ENCODE measurements around the gene MRPL54.
"Not testable (repeated sequence)": the region's sequence is repeated elsewhere in the genome, so short reads cannot be mapped to it uniquely, and the experiment has no call there.

The MRPL54 gene

GRCh38 chr19:3813473-3814392, 51.3 kb downstream of the MRPL54 start:
- DNase-seq, result no peak

DNA sequence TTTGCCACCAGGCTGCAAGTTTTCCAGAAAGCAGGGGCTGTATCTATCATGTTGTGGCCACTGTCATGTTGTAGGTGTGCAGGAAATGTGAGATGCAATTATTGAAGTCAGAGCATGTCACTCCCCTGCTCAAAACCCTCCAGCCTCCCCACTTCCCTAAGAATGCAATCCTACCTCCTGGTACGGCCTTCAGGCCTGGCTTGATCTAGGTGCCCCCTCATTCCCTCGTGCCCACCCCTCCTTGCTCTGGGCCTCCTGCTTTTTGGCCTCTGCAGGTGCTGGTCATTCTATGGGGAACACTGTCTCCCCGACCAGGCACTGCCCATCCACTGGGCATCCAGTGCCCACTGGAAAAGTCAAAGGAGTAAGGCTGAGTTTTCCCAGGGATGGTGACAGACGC, 52.2 kb downstream of the MRPL54 start:
- DNase-seq, result no peak

DNA sequence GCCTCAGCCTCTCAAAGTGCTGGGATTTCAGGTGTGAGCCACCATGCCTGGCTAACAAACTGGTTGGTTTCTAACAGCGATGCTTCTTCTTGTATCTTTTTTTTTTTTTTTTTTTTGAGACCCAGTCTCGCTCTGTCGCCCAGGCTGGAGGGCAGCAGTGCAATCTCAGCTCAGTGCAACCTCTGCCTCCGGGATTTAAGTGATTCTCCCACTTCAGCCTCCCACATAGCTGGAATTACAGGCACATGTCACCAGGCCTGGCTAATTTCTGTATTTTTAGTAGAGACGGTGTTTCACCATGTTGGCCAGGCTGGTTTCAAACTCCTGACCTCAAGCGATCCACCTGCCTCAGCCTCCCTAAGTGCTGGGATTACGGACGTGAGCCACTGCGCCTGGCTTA, 53.7 kb downstream of the MRPL54 start:
- DNase-seq, result not testable (repeated sequence)

- no peak for DNase-seq
These were observed 54.2 kb downstream of the MRPL54 start for GRCh38 chr19:3816566-3817218.

All from cerebellar nuclear complex (tissue), 1 donor.